A549 (cell line): ENCODE data around the gene ATP11A.

Experiments used
- CEBPB ChIP-seq, 2 experiments: fragments of >200 bp in 1 of 2; sonication (Bioruptor Twin) in 1 of 2; formaldehyde crosslinking in 1 of 2; IDR thresholded peaks; 2 replicates each; pipeline ENCODE4 v1.6.1; 2012 to 2016
- EP300 ChIP-seq, 2 experiments: fragments of >200 bp; sonication (Bioruptor Twin); formaldehyde crosslinking; IDR thresholded peaks; 2 replicates in 1 of 2; 3 replicates in 1 of 2; pipeline ENCODE4 v1.6.1; 2016 to 2017
- KDM1A ChIP-seq: fragments of 200-600 bp; sonication (generic); IDR thresholded peaks from 2 replicates; pipeline ENCODE4 v1.6.1; 2016; ENCODE audit warnings: low read depth, mild to moderate bottlenecking
- KDM5A ChIP-seq: fragments of 200-600 bp; sonication (generic); IDR thresholded peaks from 2 replicates; pipeline ENCODE4 v1.6.1; 2016; ENCODE audit warnings: antibody characterized with exemption, mild to moderate bottlenecking
- PHF8 ChIP-seq: fragments of 200-600 bp; sonication (generic); IDR thresholded peaks from 2 replicates; pipeline ENCODE4 v1.6.1; 2016; ENCODE audit warnings: low read depth, mild to moderate bottlenecking, antibody characterized with exemption, moderate library complexity, borderline replicate concordance
- POLR2A ChIP-seq: IDR thresholded peaks from 2 replicates; pipeline ENCODE4 v1.6.1; 2012; ENCODE audit warnings: mild to moderate bottlenecking, low read length
- RCOR1 ChIP-seq: fragments of 150-350 bp; IDR thresholded peaks from 2 replicates; pipeline ENCODE4 v1.6.1; 2014; ENCODE audit warnings: antibody characterized with exemption, low read length, low read depth
- RFX5 ChIP-seq: fragments of 450-650 bp; IDR thresholded peaks from 2 replicates; pipeline ENCODE4 v1.7.1; 2014; ENCODE audit warnings: antibody characterized with exemption, mild to moderate bottlenecking, moderate library complexity
- RNF2 ChIP-seq: fragments of 200-600 bp; sonication (generic); IDR thresholded peaks from 2 replicates; pipeline ENCODE4 v1.6.1; 2016; ENCODE audit warnings: low read depth, mild to moderate bottlenecking, antibody characterized with exemption, moderate library complexity, borderline replicate concordance
- TF ChIP-seq, protein P1 (sequence below): fragments of 200-600 bp; sonication (generic); IDR thresholded peaks from 2 replicates; pipeline ENCODE4 v1.6.1; 2016; ENCODE audit warnings: antibody characterized with exemption, mild to moderate bottlenecking, moderate library complexity
- TF ChIP-seq, protein P2 (sequence below): fragments of >200 bp; sonication (Bioruptor Twin); formaldehyde crosslinking; IDR thresholded peaks from 3 replicates; pipeline ENCODE4 v1.5.1; 2016
- TF ChIP-seq, protein P3 (sequence below): fragments of >200 bp; sonication (Bioruptor Twin); formaldehyde crosslinking; IDR thresholded peaks from 3 replicates; pipeline ENCODE4 v1.6.1; 2016
- TF ChIP-seq, protein P4 (sequence below): IDR thresholded peaks from 2 replicates; pipeline ENCODE4 v1.6.1; 2012

DNA sequence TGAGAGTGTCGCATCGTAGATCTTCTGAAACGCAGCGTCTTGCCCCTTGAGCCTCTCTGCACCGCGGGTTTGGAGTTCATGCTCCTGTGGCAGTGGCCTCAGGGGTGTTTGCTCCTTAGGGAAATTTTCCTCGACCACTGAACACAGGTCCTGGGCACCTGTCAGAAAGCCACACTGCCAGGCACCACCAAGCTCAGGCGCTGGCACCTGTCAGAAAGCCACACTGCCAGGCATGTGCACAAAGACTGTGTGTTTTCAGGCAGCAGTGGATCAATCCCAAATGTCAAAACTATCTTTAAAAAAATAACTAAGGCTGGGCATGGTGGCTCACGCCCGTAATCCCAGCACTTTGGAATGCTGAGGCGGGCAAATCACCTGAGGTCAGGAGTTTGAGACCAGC is 87.1 kb downstream of the ATP11A start:
- TF ChIP-seq, protein P1, sequence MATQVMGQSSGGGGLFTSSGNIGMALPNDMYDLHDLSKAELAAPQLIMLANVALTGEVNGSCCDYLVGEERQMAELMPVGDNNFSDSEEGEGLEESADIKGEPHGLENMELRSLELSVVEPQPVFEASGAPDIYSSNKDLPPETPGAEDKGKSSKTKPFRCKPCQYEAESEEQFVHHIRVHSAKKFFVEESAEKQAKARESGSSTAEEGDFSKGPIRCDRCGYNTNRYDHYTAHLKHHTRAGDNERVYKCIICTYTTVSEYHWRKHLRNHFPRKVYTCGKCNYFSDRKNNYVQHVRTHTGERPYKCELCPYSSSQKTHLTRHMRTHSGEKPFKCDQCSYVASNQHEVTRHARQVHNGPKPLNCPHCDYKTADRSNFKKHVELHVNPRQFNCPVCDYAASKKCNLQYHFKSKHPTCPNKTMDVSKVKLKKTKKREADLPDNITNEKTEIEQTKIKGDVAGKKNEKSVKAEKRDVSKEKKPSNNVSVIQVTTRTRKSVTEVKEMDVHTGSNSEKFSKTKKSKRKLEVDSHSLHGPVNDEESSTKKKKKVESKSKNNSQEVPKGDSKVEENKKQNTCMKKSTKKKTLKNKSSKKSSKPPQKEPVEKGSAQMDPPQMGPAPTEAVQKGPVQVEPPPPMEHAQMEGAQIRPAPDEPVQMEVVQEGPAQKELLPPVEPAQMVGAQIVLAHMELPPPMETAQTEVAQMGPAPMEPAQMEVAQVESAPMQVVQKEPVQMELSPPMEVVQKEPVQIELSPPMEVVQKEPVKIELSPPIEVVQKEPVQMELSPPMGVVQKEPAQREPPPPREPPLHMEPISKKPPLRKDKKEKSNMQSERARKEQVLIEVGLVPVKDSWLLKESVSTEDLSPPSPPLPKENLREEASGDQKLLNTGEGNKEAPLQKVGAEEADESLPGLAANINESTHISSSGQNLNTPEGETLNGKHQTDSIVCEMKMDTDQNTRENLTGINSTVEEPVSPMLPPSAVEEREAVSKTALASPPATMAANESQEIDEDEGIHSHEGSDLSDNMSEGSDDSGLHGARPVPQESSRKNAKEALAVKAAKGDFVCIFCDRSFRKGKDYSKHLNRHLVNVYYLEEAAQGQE, result no peak
- TF ChIP-seq, protein P2, sequence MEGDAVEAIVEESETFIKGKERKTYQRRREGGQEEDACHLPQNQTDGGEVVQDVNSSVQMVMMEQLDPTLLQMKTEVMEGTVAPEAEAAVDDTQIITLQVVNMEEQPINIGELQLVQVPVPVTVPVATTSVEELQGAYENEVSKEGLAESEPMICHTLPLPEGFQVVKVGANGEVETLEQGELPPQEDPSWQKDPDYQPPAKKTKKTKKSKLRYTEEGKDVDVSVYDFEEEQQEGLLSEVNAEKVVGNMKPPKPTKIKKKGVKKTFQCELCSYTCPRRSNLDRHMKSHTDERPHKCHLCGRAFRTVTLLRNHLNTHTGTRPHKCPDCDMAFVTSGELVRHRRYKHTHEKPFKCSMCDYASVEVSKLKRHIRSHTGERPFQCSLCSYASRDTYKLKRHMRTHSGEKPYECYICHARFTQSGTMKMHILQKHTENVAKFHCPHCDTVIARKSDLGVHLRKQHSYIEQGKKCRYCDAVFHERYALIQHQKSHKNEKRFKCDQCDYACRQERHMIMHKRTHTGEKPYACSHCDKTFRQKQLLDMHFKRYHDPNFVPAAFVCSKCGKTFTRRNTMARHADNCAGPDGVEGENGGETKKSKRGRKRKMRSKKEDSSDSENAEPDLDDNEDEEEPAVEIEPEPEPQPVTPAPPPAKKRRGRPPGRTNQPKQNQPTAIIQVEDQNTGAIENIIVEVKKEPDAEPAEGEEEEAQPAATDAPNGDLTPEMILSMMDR, result no peak
- TF ChIP-seq, protein P3, sequence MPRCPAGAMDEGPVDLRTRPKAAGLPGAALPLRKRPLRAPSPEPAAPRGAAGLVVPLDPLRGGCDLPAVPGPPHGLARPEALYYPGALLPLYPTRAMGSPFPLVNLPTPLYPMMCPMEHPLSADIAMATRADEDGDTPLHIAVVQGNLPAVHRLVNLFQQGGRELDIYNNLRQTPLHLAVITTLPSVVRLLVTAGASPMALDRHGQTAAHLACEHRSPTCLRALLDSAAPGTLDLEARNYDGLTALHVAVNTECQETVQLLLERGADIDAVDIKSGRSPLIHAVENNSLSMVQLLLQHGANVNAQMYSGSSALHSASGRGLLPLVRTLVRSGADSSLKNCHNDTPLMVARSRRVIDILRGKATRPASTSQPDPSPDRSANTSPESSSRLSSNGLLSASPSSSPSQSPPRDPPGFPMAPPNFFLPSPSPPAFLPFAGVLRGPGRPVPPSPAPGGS, result no peak
- TF ChIP-seq RCOR1 (no peak), PHF8 (no peak), POLR2A (no peak), RNF2 (no peak), KDM5A (no peak), RFX5 (no peak), KDM1A (no peak), CEBPB (IDR thresholded peaks at IDR 0.05) (no peak), EP300 (IDR thresholded peaks at IDR 0.05) (no peak)
- TF ChIP-seq, protein P4, sequence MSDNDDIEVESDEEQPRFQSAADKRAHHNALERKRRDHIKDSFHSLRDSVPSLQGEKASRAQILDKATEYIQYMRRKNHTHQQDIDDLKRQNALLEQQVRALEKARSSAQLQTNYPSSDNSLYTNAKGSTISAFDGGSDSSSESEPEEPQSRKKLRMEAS, result no peak
